ENCODE data around the gene USP7. TPM values are rescaled to one million over a fixed set of nuclear protein-coding genes. Genes with fewer than 3 reads are reported as not detected.

USP7 gene
- total RNA-seq, 2 experiments from 2014 or later, result 259 to 268 TPM

- Histone ChIP-seq H3K9me3 (ENCODE audit: control insufficient read depth in 1 of 2, insufficient read depth in 1 of 2, low read length in 2 of 2) (no peaks in the 10 kb centered on the region), H3K4me3 (ENCODE audit: low read length) (no peak overlapping the region), H3K4me1 (ENCODE audit: insufficient read depth, low read length) (peaks cover 89% of the 10 kb centered on the region), H3K27me3 (ENCODE audit: control insufficient read depth in 1 of 2, insufficient read depth in 2 of 2, low read length in 2 of 2) (no peaks in the 10 kb centered on the region), H3K36me3 (ENCODE audit: insufficient read depth, low read length) (peaks cover 3% of the 10 kb centered on the region), H3K27ac (ENCODE audit: low read depth in 1 of 2, low read length in 2 of 2) (no peak overlapping the region)
- CTCF ChIA-PET, result interaction anchor here (6.7 kb wide), 1 partner anchor 13 kb away, joined by 42 read pairs; no protein-coding TSS in a partner anchor
- POLR2A ChIA-PET, result interaction anchor here (1.0 to 1.9 kb wide), 3 partner anchors 10 to 14 kb away, joined by 3 to 6 read pairs (median 3); partner anchors contain the start of gene USP7
- ATAC-seq (ENCODE audit: poor library complexity) (no peak), DNase-seq (no peak)
- intact Hi-C loops (cut with DNase I, micrococcal nuclease), result loop anchor here in 1 of 2 experiments (5.0 kb wide), 1 partner anchor 42 kb away; no protein-coding TSS in a partner anchor
- no peaks in the 10 kb centered on the region for H3K27me3 Mint-ChIP-seq
- no peaks in the 10 kb centered on the region for H3K36me3 Mint-ChIP-seq (ENCODE audit: low read depth)
- H3K4me1 Mint-ChIP-seq (ENCODE audit: low read depth), result peaks cover 93% of the 10 kb centered on the region
- no peaks in the 10 kb centered on the region for H3K9me3 Mint-ChIP-seq
- peak overlapping the region; percentile 55 for H3K4me3 Mint-ChIP-seq
- H3K27ac Mint-ChIP-seq, result peak overlapping the region; percentile 1
- TF ChIP-seq, protein P1, sequence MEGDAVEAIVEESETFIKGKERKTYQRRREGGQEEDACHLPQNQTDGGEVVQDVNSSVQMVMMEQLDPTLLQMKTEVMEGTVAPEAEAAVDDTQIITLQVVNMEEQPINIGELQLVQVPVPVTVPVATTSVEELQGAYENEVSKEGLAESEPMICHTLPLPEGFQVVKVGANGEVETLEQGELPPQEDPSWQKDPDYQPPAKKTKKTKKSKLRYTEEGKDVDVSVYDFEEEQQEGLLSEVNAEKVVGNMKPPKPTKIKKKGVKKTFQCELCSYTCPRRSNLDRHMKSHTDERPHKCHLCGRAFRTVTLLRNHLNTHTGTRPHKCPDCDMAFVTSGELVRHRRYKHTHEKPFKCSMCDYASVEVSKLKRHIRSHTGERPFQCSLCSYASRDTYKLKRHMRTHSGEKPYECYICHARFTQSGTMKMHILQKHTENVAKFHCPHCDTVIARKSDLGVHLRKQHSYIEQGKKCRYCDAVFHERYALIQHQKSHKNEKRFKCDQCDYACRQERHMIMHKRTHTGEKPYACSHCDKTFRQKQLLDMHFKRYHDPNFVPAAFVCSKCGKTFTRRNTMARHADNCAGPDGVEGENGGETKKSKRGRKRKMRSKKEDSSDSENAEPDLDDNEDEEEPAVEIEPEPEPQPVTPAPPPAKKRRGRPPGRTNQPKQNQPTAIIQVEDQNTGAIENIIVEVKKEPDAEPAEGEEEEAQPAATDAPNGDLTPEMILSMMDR (IDR thresholded peaks at IDR 0.05), result no peak
These were observed 13.9 kb downstream of the USP7 start for GRCh38 chr16:8949536-8950418.

DNA sequence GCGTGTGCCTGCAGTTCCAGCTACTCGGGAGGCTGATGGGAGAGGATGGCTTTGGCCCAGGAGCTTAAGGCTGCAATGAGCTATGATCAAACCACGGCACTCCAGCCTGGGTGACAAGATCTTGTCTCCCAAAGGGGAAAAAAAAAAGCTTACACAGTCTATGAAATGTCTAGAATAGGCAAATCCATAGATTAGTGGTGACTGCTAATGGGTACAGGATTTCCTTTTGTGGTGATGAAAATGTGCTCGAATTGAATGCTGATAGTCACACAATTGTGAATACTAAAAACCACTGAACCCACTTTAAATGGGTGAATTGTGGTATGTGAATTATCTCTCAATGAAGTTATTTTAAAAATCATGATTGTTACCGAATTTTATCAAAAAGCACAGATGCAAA is 14.9 kb downstream of the USP7 start:
- Mint-ChIP-seq H3K27me3 (no peaks in the 10 kb centered on the region), H3K4me1 (ENCODE audit: low read depth) (peaks cover 95% of the 10 kb centered on the region), H3K9me3 (no peaks in the 10 kb centered on the region), H3K27ac (peak overlapping the region; percentile 1), H3K36me3 (ENCODE audit: low read depth) (no peaks in the 10 kb centered on the region), H3K4me3 (peak overlapping the region; percentile 55)
- intact Hi-C loops (cut with DNase I, micrococcal nuclease), result loop anchor here in 1 of 2 experiments (5.0 kb wide), 1 partner anchor 42 kb away; no protein-coding TSS in a partner anchor
- no peak overlapping the region for H3K4me3 ChIP-seq (ENCODE audit: low read length)
- ATAC-seq (ENCODE audit: poor library complexity) (no peak), DNase-seq (no peak)
- CTCF ChIA-PET, result interaction anchor here (6.7 kb wide), 1 partner anchor 12 kb away, joined by 42 read pairs; no protein-coding TSS in a partner anchor
- peaks cover 90% of the 10 kb centered on the region for H3K4me1 ChIP-seq (ENCODE audit: insufficient read depth, low read length)
- H3K9me3 ChIP-seq (ENCODE audit: control insufficient read depth in 1 of 2, insufficient read depth in 1 of 2, low read length in 2 of 2), result no peaks in the 10 kb centered on the region
- POLR2A ChIA-PET, result no interaction called here
- H3K36me3 ChIP-seq (ENCODE audit: insufficient read depth, low read length), result no peaks in the 10 kb centered on the region
- H3K27me3 ChIP-seq (ENCODE audit: control insufficient read depth in 1 of 2, insufficient read depth in 2 of 2, low read length in 2 of 2), result no peaks in the 10 kb centered on the region
- H3K27ac ChIP-seq (ENCODE audit: low read depth in 1 of 2, low read length in 2 of 2), result no peak overlapping the region
- TF ChIP-seq, protein P1 (IDR thresholded peaks at IDR 0.05), result no peak

DNA sequence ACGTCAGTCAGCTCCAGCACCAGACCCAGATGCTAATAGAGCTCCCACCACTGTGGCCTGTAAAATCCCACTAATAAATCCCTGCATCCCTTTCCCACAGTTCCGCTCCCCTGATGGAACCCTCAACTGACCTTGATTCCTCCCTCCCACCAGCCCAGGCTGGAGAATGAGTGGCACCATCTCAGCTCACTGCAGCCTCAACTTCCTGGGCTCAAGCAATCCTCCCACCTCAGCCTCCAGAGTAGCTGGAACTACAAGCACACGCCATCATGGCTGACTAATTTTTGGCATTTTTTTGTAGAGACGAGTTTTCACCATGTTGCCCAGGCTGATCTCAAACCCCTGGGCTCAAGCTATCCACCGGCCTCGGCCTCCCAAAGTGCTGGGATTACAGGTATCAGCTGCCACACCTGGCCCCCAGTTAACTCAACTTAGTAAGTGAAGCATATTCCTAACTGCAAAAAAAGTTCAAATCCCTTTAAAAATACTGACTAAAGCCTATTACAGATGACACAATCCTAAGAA is 15.6 kb downstream of the USP7 start:
- no peaks in the 10 kb centered on the region for H3K9me3 ChIP-seq (ENCODE audit: control insufficient read depth in 1 of 2, insufficient read depth in 1 of 2, low read length in 2 of 2)
- Mint-ChIP-seq H3K27me3 (no peaks in the 10 kb centered on the region), H3K4me1 (ENCODE audit: low read depth) (peaks cover 100% of the 10 kb centered on the region), H3K9me3 (no peaks in the 10 kb centered on the region), H3K27ac (peak overlapping the region; percentile 1), H3K4me3 (peak overlapping the region; percentile 74), H3K36me3 (ENCODE audit: low read depth) (no peaks in the 10 kb centered on the region)
- H3K36me3 ChIP-seq (ENCODE audit: insufficient read depth, low read length), result no peaks in the 10 kb centered on the region
- H3K27ac ChIP-seq (ENCODE audit: low read depth in 1 of 2, low read length in 2 of 2), result no peak overlapping the region
- no peaks in the 10 kb centered on the region for H3K27me3 ChIP-seq (ENCODE audit: control insufficient read depth in 1 of 2, insufficient read depth in 2 of 2, low read length in 2 of 2)
- DNase-seq (no peak), ATAC-seq (ENCODE audit: poor library complexity) (no peak)
- intact Hi-C loops (cut with DNase I, micrococcal nuclease), result loop anchor here in 1 of 2 experiments (5.0 kb wide), 1 partner anchor 41 kb away; no protein-coding TSS in a partner anchor
- ChIA-PET POLR2A (interaction anchor here (0.8 kb wide), 1 partner anchor 150 kb away, joined by 3 read pairs; no protein-coding TSS in a partner anchor), CTCF (interaction anchor here (6.7 kb wide), 1 partner anchor 12 kb away, joined by 42 read pairs; no protein-coding TSS in a partner anchor)
- TF ChIP-seq, protein P1 (IDR thresholded peaks at IDR 0.05), result no peak
- no peak overlapping the region for H3K4me3 ChIP-seq (ENCODE audit: low read length)
- H3K4me1 ChIP-seq (ENCODE audit: insufficient read depth, low read length), result peaks cover 93% of the 10 kb centered on the region

All from CD4-positive, alpha-beta T cell (primary cell).